GOT3 (cell line): ENCODE results near the gene RND2.

Experiments
- DNase-seq: peaks from one replicate; lab custom pipeline; 2025; ENCODE audit warnings: mixed read lengths; lab: John Stamatoyannopoulos, UW

RND2 gene

DNA sequence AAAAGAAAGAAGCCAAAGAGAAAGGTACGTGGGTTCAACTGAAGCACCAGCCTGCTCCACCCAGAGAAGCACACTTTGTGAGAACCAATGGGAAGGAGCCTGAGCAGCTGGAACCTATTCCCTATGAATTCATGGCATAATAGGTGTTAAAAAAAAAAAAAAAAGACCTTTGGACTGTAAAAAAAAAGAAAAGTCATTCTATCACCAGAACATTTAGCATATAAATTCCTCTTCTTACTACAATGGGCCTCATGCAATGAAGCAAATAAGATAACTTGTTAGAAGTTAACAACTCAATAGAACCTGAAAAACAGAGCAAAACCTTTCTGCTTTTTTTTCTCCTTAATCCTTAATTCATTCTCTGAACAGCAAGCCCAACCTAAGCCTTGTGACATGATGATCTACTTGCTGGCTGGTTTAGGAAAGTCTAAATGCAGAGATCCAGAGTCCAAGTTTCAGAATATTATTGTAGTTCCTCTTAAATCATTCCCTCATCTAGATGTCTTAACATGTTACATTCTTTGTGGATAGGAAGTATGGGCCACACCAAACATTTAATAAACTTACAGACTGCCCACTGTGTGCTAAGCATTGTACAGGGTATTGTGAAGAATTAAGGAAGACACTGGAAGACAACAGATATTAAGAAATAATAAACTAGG, 54.7 kb downstream of the RND2 start:
- no peak for DNase-seq
